Immature natural killer cell (primary cell): ENCODE measurements around the gene TRIM13. TPM values are rescaled to one million over a fixed set of nuclear protein-coding genes. Genes with fewer than 3 reads are reported as not detected.

Experiments used
- DNase-seq, 3 donors: peaks; one replicate each; pipeline ENCODE4 v3.0.0; 2022; ENCODE audit warnings: mixed read lengths in 1 of 3
- H3K27ac Mint-ChIP-seq, 6 donors: one replicate each; pipeline ENCODE4 v1.8.0; 2020; ENCODE audit warnings: mixed read lengths in 6 of 6, mild to moderate bottlenecking in 5 of 6, inconsistent platforms in 4 of 6, moderate library complexity in 3 of 6
- H3K27me3 Mint-ChIP-seq, 3 donors: one replicate each; pipeline ENCODE4 v1.8.0; 2020 to 2021; ENCODE audit warnings: low read depth in 3 of 3, mild to moderate bottlenecking in 3 of 3, mixed read lengths in 3 of 3, moderate library complexity in 3 of 3, inconsistent platforms in 1 of 3
- H3K36me3 Mint-ChIP-seq, 3 donors: one replicate each; pipeline ENCODE4 v1.8.0; 2020; ENCODE audit warnings: mixed read lengths in 3 of 3, inconsistent platforms in 2 of 3, mild to moderate bottlenecking in 2 of 3
- H3K4me1 Mint-ChIP-seq, 2 donors: one replicate each; pipeline ENCODE4 v1.8.0; 2020; ENCODE audit warnings: inconsistent platforms in 2 of 2, mild to moderate bottlenecking in 2 of 2, mixed read lengths in 2 of 2, moderate library complexity in 1 of 2
- H3K4me3 Mint-ChIP-seq, 5 donors: one replicate each; pipeline ENCODE4 v1.8.0; 2020; ENCODE audit warnings: mild to moderate bottlenecking in 5 of 5, mixed read lengths in 5 of 5, inconsistent platforms in 3 of 5, moderate library complexity in 3 of 5
- H3K9me3 Mint-ChIP-seq, 6 donors: one replicate each; pipeline ENCODE4 v1.8.0; 2020; ENCODE audit warnings: mild to moderate bottlenecking in 6 of 6, mixed read lengths in 6 of 6, inconsistent platforms in 4 of 6, moderate library complexity in 3 of 6
- polyA plus RNA-seq, 3 donors: library from polyadenylated mRNA; unstranded; fragments of 300-500 nt; fragmentation: Illumina TruSeq; gene quantifications; one replicate each; pipeline ENCODE4 v1.2.3, GENCODE V29; 2021

Gene TRIM13
- polyA plus RNA-seq, 3 donors from 2014 or later: 6.4 to 14.3 (median 14.0) TPM

DNA sequence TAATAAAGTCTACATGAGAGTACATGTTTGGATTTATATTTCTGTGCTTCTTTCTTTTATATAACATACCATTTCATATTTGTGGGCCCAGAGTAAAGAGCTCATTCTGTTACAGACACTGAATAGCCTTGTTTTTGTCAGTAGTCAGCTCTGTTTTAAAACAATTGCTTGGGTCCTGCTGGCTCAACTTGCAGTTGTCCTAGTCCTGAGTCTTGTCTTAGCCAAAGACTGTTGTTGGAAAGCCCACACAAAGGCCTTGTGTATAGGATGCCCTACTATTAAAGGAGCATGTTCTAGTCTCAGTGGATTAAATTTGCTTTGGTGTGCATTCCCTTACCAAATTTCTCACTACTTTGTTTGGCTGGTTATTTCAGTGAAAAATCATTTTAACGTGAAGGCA lies 14.6 kb downstream of the TRIM13 start:
- Mint-ChIP-seq H3K27me3 (no peaks in the 10 kb centered on the region), H3K27ac (peak overlapping the region in 3 of 6 donors; percentile 26 to 65 (median 27)), H3K9me3 (no peaks in the 10 kb centered on the region), H3K36me3 (peaks cover 10 to 22% (median 16%) of the 10 kb centered on the region in 3 donors), H3K4me1 (peaks cover 27 to 65% of the 10 kb centered on the region in 2 donors), H3K4me3 (no peak overlapping the region)
- DNase-seq: no peak

DNA sequence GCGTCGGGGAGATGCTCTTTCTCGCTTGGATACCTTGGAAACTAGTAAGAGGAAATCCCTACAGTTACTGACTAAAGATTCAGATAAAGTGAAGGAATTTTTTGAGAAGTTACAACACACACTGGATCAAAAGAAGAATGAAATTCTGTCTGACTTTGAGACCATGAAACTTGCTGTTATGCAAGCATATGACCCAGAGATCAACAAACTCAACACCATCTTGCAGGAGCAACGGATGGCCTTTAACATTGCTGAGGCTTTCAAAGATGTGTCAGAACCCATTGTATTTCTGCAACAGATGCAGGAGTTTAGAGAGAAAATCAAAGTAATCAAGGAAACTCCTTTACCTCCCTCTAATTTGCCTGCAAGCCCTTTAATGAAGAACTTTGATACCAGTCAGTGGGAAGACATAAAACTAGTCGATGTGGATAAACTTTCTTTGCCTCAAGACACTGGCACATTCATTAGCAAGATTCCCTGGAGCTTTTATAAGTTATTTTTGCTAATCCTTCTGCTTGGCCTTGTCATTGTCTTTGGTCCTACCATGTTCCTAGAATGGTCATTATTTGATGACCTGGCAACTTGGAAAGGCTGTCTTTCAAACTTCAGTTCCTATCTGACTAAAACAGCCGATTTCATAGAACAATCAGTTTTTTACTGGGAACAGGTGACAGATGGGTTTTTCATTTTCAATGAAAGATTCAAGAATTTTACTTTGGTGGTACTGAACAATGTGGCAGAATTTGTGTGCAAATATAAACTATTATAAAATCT lies 15.7 kb downstream of the TRIM13 start:
- DNase-seq: no peak
- no peak overlapping the region for H3K4me3 Mint-ChIP-seq
- H3K4me1 Mint-ChIP-seq: peaks cover 27 to 69% of the 10 kb centered on the region in 2 donors
- peaks cover 10 to 21% (median 16%) of the 10 kb centered on the region in 3 donors for H3K36me3 Mint-ChIP-seq
- H3K27ac Mint-ChIP-seq: peak overlapping the region in 4 of 6 donors; percentile 36 to 70 (median 58)
- no peaks in the 10 kb centered on the region for H3K9me3 Mint-ChIP-seq
- H3K27me3 Mint-ChIP-seq: no peaks in the 10 kb centered on the region

DNA sequence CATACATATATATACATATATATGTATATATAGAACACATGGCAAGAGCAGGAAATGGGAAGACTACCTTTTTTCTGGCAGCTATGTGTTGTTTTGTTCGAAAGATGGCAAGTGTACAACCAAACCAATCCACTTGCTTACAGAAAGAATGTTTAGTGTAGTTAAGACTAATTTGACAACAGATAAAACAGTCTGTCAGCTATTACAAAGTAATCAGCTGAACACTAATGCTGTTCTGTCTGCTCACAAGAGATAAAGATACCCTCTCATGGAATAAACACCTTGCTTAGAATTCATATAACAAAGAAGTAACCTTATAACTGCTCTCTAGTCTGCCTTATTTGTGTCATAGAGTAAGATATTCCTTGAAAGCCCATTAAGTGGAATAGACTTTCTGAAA lies 17.5 kb downstream of the TRIM13 start:
- Mint-ChIP-seq H3K4me1 (peaks cover 27 to 65% of the 10 kb centered on the region in 2 donors), H3K9me3 (no peaks in the 10 kb centered on the region), H3K27me3 (no peaks in the 10 kb centered on the region), H3K36me3 (peaks cover 22 to 27% (median 24%) of the 10 kb centered on the region in 3 donors), H3K4me3 (no peak overlapping the region), H3K27ac (peak overlapping the region in 3 of 6 donors; percentile 1 to 59 (median 46))
- no peak for DNase-seq

DNA sequence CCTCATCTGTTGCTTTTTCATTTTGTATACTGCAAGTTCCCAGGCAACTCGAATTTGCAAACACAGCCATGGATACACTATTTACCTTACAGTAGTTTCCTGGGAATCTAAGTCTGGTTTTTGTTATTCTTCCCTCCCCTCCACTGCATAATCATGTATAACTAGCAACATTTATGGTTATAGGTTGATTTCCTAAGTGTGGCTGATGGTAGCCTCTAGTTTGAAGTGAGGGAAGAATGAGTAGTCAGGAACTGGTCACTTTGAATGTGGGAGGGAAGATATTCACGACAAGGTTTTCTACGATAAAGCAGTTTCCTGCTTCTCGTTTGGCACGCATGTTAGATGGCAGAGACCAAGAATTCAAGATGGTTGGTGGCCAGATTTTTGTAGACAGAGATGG lies 18.4 kb downstream of the TRIM13 start, which contains the start of gene KCNRG:
Gene KCNRG (plus strand): TSS at position 187 of the 400 bp plus-strand sequence. CDS start 50 bp downstream, at position 237.
- Mint-ChIP-seq H3K36me3 (peaks cover 22 to 28% (median 26%) of the 10 kb centered on the region in 3 donors), H3K27ac (peak within 1 kb of the TSS in 5 of 6 donors; percentile 29 to 71 (median 62)), H3K4me1 (peaks cover 24 to 64% of the 10 kb centered on the region in 2 donors), H3K27me3 (no peaks in the 10 kb centered on the region), H3K4me3 (no peak within 1 kb of the TSS), H3K9me3 (no peaks in the 10 kb centered on the region)
- no peak for DNase-seq

DNA sequence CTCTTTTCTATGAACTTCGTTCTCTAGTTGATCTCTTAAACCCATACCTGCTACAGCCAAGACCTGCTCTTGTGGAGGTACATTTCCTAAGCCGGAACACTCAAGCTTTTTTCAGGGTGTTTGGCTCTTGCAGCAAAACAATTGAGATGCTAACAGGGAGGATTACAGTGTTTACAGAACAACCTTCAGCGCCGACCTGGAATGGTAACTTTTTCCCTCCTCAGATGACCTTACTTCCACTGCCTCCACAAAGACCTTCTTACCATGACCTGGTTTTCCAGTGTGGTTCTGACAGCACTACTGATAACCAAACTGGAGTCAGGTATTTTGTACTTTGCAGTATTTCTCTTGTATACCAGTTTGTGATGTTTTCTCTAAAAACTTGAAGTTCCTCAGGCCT lies 18.9 kb downstream of the TRIM13 start:
- DNase-seq: no peak
- H3K27me3 Mint-ChIP-seq: no peaks in the 10 kb centered on the region
- no peak overlapping the region for H3K4me3 Mint-ChIP-seq
- peaks cover 26 to 28% (median 27%) of the 10 kb centered on the region in 3 donors for H3K36me3 Mint-ChIP-seq
- H3K4me1 Mint-ChIP-seq: peaks cover 21 to 59% of the 10 kb centered on the region in 2 donors
- no peaks in the 10 kb centered on the region for H3K9me3 Mint-ChIP-seq
- H3K27ac Mint-ChIP-seq: peak overlapping the region in 4 of 6 donors; percentile 29 to 64 (median 61)

DNA sequence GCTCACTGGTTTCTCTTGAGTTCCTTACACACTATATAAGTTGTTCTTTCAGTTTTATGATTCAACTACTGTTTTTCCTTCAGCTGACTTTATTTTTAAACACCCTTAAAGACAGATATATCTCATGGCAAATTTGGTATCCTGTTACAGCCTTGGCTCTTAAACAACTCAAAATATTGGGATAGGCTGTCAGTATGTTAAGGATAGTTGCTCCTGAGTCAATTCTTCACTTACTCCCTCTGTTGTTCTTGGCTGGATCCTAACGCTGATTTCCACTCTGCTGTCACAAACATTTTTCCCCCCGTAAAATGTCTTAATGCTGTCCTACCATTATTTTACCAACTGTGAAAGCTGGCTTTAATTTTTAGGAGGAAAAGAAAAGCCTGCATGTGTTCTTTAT lies 19.6 kb downstream of the TRIM13 start:
- H3K36me3 Mint-ChIP-seq: peaks cover 24 to 27% (median 26%) of the 10 kb centered on the region in 3 donors
- H3K27ac Mint-ChIP-seq: peak overlapping the region in 2 of 6 donors; percentile 21 to 55
- H3K9me3 Mint-ChIP-seq: no peaks in the 10 kb centered on the region
- peaks cover 17 to 52% of the 10 kb centered on the region in 2 donors for H3K4me1 Mint-ChIP-seq
- DNase-seq: no peak
- H3K27me3 Mint-ChIP-seq: no peaks in the 10 kb centered on the region
- H3K4me3 Mint-ChIP-seq: no peak overlapping the region

DNA sequence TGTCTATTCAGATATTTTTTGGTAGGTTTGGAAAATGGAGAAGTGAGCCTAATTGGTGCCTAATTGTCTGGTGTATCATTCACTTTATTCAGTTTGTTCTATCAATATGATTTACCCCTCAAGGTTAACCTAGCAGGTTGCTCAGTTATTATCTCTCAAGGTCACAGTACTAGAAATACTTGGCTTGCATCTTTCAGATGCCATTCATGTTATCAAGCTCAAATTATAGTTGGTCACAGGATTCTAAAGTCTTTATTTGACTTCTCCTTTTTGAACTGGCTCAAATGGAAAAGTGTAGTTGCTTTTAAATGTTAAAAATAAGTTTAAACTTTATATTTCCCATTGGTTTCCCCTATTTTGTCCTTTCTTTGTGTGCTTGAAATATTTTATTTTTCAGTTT lies 21.0 kb downstream of the TRIM13 start:
- no peak overlapping the region for H3K4me3 Mint-ChIP-seq
- H3K9me3 Mint-ChIP-seq: no peaks in the 10 kb centered on the region
- peak overlapping the region in 1 of 6 donors; percentile 46 for H3K27ac Mint-ChIP-seq
- peaks cover 11 to 38% of the 10 kb centered on the region in 2 donors for H3K4me1 Mint-ChIP-seq
- H3K36me3 Mint-ChIP-seq: peaks cover 15 to 23% (median 19%) of the 10 kb centered on the region in 3 donors
- no peak for DNase-seq
- no peaks in the 10 kb centered on the region for H3K27me3 Mint-ChIP-seq

DNA sequence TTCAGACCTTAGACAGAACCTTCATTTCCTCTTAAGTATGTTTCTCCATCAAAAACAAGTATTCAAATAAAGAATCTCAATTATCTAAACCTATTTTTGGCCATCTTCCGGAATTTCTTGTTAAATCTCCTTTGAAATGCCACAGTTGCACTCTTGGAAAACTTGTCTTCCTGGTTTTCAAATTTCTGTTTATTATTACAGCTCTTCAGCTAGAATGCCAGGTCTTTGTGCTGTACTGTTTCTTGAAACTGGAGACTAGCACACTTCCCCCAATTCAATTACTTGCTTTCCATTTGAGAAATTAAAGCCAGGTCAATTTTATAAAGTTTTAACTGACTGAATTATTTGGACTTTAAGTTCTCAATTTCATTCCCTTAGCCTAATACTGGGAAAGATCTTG lies 28.6 kb downstream of the TRIM13 start:
- Mint-ChIP-seq H3K36me3 (peaks cover 0 to 15% (median 7%) of the 10 kb centered on the region in 3 donors), H3K9me3 (no peaks in the 10 kb centered on the region), H3K27ac (peak overlapping the region in 1 of 6 donors; percentile 21), H3K4me3 (no peak overlapping the region), H3K27me3 (no peaks in the 10 kb centered on the region), H3K4me1 (peaks cover 0 to 11% of the 10 kb centered on the region in 2 donors)
- no peak for DNase-seq

DNA sequence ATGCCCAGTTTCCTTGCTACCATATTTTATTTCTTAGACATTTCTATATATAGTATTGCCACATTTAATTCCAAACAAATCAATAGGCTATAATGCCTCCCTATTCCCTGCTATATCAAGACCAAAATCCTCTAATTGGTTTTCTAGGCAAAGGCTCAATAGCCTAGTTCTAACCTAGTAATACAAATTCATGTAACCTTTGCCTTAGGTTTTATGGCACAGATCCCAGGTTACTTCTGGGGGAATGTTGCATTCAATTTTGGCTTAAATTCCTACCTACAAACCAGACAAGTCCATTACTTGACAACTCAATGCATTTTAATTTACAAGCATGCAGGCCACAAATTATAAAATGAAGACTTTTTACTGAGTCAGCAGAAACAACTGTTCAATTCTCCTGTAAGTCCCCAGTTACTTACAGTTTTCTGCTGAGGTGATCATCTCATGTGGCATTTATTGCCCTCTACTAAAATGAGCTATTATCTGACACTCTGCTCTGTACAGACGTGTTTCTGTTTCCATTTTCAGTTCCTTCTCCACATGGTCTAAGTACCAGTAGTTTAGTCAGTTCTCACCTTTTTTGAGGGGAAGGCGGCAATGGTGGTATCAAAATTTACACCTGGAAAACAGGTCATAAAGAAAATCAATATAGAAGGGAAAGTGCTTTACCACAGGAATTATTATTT lies 30.1 kb downstream of the TRIM13 start:
- Mint-ChIP-seq H3K27ac (no peak overlapping the region), H3K4me3 (no peak overlapping the region), H3K9me3 (no peaks in the 10 kb centered on the region)

DNA sequence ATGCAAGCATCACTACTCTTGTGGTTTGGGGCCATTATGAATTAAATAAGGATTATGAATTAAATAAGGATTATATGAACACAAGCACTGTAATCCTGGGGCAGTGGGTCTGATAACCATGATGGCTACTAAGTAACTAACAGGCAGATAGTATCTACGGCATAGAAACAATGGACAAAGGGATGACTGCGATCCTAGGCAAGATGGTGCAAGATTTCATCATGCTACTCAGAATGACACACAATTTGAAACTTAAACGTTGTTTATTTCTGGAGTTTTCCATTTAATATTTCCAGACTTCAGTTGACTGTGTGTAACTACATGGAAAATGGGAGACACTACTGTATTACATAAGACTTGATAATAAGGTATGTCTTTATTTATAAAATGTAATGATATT lies 33.5 kb downstream of the TRIM13 start:
- Mint-ChIP-seq H3K27ac (no peak overlapping the region), H3K36me3 (peaks cover 0 to 9% (median 0%) of the 10 kb centered on the region in 3 donors), H3K27me3 (peaks cover 0 to 2% (median 0%) of the 10 kb centered on the region in 3 donors), H3K9me3 (no peaks in the 10 kb centered on the region), H3K4me1 (peaks cover 0 to 10% of the 10 kb centered on the region in 2 donors), H3K4me3 (no peak overlapping the region)
- no peak for DNase-seq

More for the DNA sequence above, 30.1 kb downstream of the TRIM13 start:
- H3K36me3 Mint-ChIP-seq: peaks cover 0 to 13% (median 4%) of the 10 kb centered on the region in 3 donors
- no peaks in the 10 kb centered on the region for H3K27me3 Mint-ChIP-seq
- no peak for DNase-seq
- H3K4me1 Mint-ChIP-seq: peaks cover 0 to 11% of the 10 kb centered on the region in 2 donors

DNA sequence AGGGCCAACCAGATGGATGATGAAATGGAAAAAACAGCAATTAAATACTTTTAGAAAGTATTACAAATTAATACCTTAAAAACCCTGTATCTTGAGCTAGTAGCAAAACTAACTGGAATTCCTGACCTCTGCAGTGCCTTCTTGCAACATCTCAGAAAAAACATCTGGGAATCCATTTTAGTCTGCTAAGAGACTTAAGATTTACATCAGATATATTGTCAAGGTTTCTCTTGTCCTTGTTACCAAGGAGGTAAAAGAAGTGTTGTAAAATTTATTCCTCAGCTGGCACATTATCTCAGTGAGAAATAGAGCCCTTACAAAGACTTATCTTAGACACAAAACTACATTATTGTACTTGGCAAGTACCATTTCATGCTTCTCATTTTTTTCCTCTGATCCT lies 36.9 kb downstream of the TRIM13 start:
- Mint-ChIP-seq H3K36me3 (no peaks in the 10 kb centered on the region), H3K9me3 (no peaks in the 10 kb centered on the region), H3K27me3 (peaks cover 0 to 2% (median 2%) of the 10 kb centered on the region in 3 donors), H3K4me3 (no peak overlapping the region), H3K4me1 (no peaks in the 10 kb centered on the region), H3K27ac (no peak overlapping the region)
- DNase-seq: no peak

DNA sequence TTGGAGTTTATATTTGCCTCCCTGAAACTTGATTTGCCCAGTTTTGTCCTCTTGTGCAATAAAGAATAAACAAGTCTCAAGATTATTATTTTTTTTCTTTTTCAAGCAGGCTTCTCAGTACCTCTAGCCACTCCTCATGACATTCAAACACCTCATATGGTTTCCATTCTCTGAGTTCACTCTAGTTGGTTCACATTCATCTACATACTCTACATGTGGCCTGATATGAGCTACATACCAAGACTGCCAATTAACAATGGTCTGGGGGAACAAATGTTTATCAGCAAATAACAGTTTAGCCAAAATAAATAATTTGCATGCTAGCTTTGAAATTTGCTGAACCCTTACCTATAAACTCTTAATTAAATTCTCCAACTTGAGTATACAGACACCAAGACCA lies 40.9 kb downstream of the TRIM13 start:
- Mint-ChIP-seq H3K27ac (no peak overlapping the region), H3K36me3 (peaks cover 0 to 8% (median 4%) of the 10 kb centered on the region in 3 donors), H3K4me1 (no peaks in the 10 kb centered on the region), H3K27me3 (peaks cover 0 to 2% (median 2%) of the 10 kb centered on the region in 3 donors), H3K4me3 (no peak overlapping the region), H3K9me3 (no peaks in the 10 kb centered on the region)
- no peak for DNase-seq

DNA sequence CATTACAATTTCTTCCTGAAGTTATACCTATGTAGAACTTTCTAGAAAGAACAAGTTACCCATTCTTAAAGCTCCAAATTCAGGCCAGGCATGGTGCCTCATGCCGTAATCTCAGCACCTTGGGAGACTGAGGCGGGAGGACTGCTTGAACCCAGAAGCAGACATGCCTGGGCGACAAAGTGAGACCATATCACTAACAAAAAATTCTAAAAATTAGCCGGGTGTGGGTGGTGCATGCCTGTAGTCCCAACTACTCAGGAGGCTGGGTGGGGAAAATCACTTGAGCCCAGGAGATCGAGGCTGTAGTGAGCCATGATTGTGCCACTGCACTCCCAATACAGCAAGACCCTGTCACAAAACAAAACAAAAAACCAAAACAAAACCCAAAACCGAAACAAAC lies 41.4 kb downstream of the TRIM13 start:
- H3K4me1 Mint-ChIP-seq: no peaks in the 10 kb centered on the region
- DNase-seq: no peak
- peaks cover 0 to 8% (median 4%) of the 10 kb centered on the region in 3 donors for H3K36me3 Mint-ChIP-seq
- no peaks in the 10 kb centered on the region for H3K9me3 Mint-ChIP-seq
- H3K27me3 Mint-ChIP-seq: peaks cover 0 to 2% (median under 1%) of the 10 kb centered on the region in 3 donors
- H3K4me3 Mint-ChIP-seq: no peak overlapping the region
- no peak overlapping the region for H3K27ac Mint-ChIP-seq

DNA sequence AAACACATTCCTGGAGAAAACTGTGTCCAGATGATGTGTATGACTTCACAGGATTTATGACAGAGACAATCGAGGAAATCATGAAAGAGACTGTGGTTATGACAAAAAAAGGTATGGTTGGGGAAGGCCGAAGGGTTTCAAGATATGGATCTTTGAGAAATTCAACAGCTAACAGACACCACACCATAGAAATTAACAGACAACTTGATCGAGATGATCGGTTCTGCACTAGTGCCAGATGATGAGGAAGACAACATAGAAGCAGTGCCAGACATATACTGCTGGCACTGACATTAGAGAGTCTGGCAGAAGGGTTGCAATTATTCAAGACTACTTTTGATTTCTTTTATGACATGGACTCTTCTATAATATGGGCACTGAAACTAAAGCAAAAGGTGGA lies 55.6 kb downstream of the TRIM13 start:
- peak overlapping the region in 5 of 6 donors; percentile 12 to 80 (median 37) for H3K27ac Mint-ChIP-seq

More for the DNA sequence above, 55.6 kb downstream of the TRIM13 start:
- Mint-ChIP-seq H3K9me3 (no peaks in the 10 kb centered on the region), H3K36me3 (peaks cover 0 to 4% (median 3%) of the 10 kb centered on the region in 3 donors), H3K4me1 (peaks cover 27 to 50% of the 10 kb centered on the region in 2 donors), H3K4me3 (no peak overlapping the region), H3K27me3 (peaks cover 0 to 2% (median 0%) of the 10 kb centered on the region in 3 donors)
- DNase-seq: no peak
